GM10266 (cell line): ENCODE measurements around the gene MATK.

Source experiments
- DNase-seq: peaks from one replicate; pipeline ENCODE4 v3.0.0; 2012; ENCODE audit errors: extremely low spot score
- TF ChIP-seq, protein P1 (sequence below): IDR thresholded peaks from 2 replicates; pipeline ENCODE4 v1.5.1; 2012; ENCODE audit warnings: mild to moderate bottlenecking, low read depth; ENCODE audit not compliant: control insufficient read depth, insufficient read depth; ENCODE audit errors: missing control alignments

MATK gene, protein sequence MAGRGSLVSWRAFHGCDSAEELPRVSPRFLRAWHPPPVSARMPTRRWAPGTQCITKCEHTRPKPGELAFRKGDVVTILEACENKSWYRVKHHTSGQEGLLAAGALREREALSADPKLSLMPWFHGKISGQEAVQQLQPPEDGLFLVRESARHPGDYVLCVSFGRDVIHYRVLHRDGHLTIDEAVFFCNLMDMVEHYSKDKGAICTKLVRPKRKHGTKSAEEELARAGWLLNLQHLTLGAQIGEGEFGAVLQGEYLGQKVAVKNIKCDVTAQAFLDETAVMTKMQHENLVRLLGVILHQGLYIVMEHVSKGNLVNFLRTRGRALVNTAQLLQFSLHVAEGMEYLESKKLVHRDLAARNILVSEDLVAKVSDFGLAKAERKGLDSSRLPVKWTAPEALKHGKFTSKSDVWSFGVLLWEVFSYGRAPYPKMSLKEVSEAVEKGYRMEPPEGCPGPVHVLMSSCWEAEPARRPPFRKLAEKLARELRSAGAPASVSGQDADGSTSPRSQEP

DNA sequence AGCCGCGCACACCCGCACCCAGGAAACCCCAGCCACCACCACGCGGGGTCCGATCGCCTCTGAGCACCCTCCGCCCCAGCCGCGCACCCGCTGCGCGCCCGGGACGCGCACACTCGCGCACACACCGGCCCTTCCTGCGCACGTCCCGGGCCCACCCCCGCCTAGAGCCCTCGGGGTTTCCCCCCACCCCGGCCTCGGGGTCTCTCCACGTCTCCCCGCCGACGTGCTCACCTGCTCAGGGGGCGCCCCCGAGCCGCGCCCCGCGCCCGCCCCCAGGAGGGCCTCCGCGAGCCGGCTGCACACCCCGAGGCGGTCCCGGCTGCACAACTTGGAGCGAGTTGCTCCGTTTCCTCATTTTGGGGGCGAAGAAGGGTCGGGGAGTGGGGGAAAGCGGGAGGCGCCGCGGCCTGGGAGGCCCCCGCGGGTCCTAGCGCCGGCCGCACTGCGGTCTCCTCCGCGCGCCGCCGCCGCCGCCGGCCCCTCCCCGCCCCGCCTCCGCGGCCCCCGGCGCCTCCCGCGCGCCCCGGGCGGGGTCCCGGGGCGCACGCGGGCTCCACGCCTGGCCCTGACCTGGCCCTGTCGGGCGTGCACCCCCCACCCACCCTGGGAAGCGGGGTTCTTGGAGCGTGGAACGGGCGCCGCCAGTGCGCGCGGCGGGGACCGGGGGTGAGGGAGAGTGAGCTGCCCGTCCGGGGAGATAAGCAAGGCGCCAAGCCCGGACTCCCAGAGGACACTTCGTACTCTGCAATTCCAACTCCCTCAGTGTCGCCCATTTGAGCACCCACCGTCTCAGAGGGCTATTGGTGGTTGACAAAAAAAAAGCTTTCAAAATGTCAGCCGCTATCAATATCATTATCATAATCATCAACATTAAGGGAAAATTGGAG, at the start of gene MATK:
Gene MATK (minus strand): TSS at position 444 of the 887 bp plus-strand sequence. CDS start 1,246 bp downstream, outside the sequence.
- TF ChIP-seq, protein P1, sequence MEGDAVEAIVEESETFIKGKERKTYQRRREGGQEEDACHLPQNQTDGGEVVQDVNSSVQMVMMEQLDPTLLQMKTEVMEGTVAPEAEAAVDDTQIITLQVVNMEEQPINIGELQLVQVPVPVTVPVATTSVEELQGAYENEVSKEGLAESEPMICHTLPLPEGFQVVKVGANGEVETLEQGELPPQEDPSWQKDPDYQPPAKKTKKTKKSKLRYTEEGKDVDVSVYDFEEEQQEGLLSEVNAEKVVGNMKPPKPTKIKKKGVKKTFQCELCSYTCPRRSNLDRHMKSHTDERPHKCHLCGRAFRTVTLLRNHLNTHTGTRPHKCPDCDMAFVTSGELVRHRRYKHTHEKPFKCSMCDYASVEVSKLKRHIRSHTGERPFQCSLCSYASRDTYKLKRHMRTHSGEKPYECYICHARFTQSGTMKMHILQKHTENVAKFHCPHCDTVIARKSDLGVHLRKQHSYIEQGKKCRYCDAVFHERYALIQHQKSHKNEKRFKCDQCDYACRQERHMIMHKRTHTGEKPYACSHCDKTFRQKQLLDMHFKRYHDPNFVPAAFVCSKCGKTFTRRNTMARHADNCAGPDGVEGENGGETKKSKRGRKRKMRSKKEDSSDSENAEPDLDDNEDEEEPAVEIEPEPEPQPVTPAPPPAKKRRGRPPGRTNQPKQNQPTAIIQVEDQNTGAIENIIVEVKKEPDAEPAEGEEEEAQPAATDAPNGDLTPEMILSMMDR: no peak
- DNase-seq: peak; percentile 74

- DNase-seq: no peak
- TF ChIP-seq, protein P1: no peak
Measured at GRCh38 chr19:3835055-3835435, 48.9 kb upstream of the MATK start.

GRCh38 chr19:3834349-3835054, 48.3 kb upstream of the MATK start:
- TF ChIP-seq, protein P1: no peak
- DNase-seq: no peak

DNA sequence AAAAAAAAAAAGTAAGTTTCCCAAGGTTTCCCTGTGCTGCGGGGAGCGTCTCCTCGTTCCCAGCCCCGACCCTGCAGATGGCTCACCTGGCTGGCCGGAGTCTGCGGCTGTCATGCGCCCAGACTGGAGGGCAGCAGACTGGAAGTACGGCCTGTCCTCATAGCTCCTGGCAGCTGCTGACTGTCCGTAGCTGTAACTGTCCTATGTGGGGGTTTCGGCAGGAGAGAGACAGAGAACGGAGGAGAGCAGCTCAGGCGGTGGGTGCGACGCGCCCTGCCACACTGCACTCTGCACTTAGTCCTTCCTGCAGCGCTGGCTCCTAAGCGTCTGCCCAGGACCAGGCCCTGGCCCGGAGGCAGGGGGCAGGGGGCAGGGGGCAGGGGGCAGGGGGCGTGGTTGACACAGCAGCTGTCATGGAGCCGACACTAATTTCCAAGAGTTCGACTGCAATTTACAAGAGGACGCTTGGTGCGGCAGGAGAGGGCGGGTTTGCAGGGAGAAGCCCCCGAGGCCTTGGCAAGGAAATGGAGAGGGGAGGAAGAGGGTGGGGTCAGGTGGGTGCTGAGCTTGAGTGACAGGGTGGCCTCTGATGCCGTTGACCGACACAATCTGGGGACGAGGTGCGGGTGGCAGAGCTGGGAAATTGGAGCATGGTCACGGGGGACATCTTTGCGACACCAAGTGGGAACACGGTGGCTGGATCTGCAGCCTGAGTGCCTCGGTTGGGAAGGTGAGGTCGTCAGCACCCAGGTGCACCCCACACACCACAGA, 47.6 kb upstream of the MATK start:
- TF ChIP-seq, protein P1: no peak
- no peak for DNase-seq

- TF ChIP-seq, protein P1: no peak
- DNase-seq: no peak
Measured at GRCh38 chr19:3832001-3832400, 45.8 kb upstream of the MATK start.

GRCh38 chr19:3831601-3832000, 45.4 kb upstream of the MATK start:
- TF ChIP-seq, protein P1: no peak
- DNase-seq: no peak
